HFF-Myc (cell line): ENCODE measurements around the gene CEP19.

Source experiments
- DNase-seq: peaks from one replicate; pipeline ENCODE4 v3.0.0-alpha.2; 2011; ENCODE audit warnings: low read depth; ENCODE audit errors: extremely low read depth
- H3K4me3 ChIP-seq: replicated peaks from 2 replicates; pipeline ENCODE4 v1.5.1; 2011; ENCODE audit warnings: low read depth, mild to moderate bottlenecking, control low read depth, low read length
- TF ChIP-seq, protein P1 (sequence below): IDR thresholded peaks from 2 replicates; pipeline ENCODE4 v1.5.1; 2012; ENCODE audit warnings: mild to moderate bottlenecking, low read depth, low read length, control low read depth; ENCODE audit errors: missing control alignments

The CEP19 gene

DNA sequence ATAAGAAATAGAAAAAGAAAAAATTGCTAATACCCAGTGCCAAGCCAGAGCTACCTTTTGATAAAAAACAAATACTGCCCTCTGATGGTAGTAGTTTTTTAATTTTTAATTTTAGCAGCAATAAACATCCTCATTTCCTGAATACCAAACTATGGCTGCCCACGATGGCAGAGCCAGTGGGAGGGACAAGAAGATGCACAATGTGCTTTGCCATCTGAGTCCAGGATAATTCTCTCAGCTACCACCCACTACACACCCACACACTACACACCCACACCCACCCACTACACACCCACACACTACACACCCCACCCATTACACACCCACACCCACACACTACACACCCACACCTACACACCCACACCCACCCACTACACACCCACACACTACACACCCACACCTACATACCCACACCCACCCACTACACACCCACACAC is 17.8 kb downstream of the CEP19 start:
- TF ChIP-seq, protein P1, sequence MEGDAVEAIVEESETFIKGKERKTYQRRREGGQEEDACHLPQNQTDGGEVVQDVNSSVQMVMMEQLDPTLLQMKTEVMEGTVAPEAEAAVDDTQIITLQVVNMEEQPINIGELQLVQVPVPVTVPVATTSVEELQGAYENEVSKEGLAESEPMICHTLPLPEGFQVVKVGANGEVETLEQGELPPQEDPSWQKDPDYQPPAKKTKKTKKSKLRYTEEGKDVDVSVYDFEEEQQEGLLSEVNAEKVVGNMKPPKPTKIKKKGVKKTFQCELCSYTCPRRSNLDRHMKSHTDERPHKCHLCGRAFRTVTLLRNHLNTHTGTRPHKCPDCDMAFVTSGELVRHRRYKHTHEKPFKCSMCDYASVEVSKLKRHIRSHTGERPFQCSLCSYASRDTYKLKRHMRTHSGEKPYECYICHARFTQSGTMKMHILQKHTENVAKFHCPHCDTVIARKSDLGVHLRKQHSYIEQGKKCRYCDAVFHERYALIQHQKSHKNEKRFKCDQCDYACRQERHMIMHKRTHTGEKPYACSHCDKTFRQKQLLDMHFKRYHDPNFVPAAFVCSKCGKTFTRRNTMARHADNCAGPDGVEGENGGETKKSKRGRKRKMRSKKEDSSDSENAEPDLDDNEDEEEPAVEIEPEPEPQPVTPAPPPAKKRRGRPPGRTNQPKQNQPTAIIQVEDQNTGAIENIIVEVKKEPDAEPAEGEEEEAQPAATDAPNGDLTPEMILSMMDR: no peak

DNA sequence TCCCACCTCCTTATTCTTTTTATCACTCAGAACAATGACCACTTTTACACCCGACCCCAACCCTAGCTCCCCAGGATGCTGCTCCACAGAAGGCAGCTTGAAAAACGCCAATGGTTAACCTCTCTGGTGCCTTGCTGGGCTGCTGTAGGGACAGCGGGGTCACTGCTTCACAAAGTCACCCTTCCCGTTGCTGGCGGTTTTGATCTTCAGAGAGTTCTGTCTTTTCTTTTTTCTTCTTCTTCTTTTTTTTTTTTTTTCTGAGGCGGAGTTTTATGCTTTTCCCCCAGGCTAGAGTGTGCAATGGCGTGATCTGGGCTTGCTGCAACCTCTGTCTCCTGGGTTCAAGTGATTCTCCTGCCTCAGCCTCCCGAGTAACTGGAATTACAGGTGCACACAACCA is 20.7 kb downstream of the CEP19 start:
- H3K4me3 ChIP-seq: no peak overlapping the region
- TF ChIP-seq, protein P1: no peak

More for the DNA sequence above, 17.8 kb downstream of the CEP19 start:
- DNase-seq: no peak
- H3K4me3 ChIP-seq: no peak overlapping the region

DNA sequence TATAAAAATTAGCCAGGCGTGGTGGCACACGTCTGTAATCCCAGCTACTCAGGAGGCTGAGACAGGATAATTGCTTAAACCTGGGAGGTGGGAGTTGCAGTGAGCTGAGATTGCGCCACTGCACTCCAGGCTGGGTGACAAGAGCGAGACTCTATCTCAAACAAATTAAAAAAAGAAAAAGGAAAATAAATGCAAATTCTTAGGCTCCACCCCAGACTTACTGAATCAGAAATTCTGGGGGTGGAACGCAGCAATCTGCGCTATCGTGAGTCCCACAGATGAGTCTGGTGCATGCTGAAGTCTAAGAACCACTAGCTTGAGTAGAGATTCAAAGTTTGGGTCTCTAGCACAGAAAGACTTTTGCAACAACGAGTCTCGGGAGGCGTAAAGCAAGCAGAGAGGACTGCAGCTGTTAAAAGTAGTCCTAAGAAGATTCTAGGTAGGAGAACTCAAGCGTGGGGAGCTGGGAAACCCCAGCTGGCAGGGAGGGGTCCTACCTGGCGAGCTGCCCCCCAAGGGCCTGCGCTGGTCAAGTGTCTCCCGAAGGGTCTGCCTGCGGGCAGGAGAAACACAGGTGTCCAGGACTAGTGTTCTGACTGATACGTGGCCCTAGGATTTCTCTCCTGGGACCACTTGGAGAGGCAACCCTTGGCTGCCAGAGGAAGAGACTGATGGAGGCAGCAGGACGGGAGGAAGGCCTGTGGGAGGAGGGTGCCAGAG is 21.9 kb downstream of the CEP19 start:
- TF ChIP-seq, protein P1: no peak
- no peak overlapping the region for H3K4me3 ChIP-seq
- DNase-seq: no peak

More for the DNA sequence above, 20.7 kb downstream of the CEP19 start:
- DNase-seq: no peak

DNA sequence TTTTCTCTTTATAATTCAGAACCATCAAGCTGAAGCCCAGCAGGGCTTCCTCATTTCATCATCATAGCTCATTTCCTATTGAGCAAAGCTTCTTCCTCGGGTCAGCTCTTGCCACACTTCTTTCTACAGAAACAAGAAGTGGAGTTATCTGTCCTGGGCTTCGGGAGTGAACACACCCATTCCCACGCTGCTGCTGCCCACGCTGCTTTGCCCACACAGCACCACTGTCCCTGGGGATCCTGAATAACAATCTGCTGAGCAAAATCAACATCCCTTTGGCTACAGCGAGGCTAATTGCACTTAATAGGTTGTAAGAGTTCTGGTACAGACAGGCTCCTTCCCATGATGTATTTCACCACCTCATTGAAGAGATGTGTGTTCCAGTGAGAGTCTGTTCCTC is 23.7 kb downstream of the CEP19 start:
- DNase-seq: no peak
- TF ChIP-seq, protein P1: no peak
- no peak overlapping the region for H3K4me3 ChIP-seq

DNA sequence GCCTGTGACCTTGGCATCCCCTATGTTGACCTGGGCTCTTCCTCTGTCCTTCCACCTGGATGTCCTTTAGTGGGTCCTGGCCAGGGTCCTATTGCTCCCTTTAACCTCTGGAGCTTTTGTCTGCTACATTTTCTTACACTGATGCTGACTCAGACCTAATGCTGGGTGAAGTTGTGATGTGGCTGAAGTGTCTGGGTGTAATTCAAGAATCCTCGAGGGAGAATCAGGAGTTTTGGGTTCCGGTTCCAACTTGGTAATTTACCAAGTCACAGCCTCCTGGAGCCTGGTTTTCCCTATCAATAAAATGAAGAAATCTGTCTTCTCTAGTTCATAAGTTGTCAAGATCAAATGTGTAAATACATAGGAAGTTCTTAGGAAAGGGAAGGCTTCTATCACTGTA is 25.6 kb downstream of the CEP19 start:
- no peak overlapping the region for H3K4me3 ChIP-seq
- DNase-seq: no peak
- TF ChIP-seq, protein P1: no peak

DNA sequence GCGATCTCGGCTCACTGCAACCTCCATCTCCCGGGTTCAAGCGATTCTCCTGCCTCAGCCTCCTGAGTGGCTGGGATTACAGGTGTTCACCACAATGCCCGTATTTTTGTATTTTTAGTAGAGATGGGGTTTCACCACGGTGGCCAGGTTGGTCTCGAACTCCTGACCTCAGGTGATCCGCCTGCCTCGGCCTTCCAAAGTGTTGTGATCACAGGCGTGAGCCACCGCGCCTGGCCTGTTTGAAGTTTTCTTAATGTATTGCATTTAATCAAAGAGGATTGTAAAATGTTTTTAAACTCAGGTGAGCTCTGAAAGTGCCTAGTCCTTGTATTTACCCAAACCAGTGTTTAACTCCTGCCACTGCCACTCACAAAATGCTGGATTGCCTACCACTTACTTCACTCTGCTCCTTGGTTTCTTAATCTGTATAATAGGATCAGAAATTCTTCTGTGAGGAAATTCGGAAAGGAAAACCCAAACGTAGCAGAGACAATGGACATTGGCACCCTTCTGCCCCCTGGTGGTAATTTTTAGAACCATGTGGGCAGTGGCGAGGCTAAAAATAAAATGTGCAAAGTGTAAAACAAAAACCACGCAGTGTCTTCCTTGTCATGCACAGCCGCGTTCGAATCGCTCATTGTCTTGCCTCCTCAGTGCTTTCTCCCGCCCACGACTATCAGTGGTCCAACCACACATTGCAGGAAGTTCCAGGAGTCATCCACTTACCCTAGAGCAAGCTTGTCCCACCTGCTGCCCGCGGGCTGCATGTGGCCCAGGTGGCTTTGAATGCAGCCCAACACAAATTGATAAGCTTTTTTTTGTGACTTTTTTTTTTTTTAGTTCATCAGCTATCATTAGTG is 27.3 kb downstream of the CEP19 start:
- no peak overlapping the region for H3K4me3 ChIP-seq
- DNase-seq: peak; percentile 35
- TF ChIP-seq, protein P1: peak; percentile 83
